ENCODE results near the gene TRAPPC5. TPM values are rescaled to one million over a fixed set of nuclear protein-coding genes. Genes with fewer than 3 reads are reported as not detected.

The TRAPPC5 gene
- polyA plus RNA-seq, 1 donor (not counting 4 experiments of a cell fraction or from before 2014, with no cell fraction given) = 54.8 TPM

GRCh38 chr19:7670150-7670783 lies 10.4 kb upstream of the TRAPPC5 start:
- Histone ChIP-seq H3K4me1 (ENCODE audit: control insufficient read depth, extremely low read depth, insufficient read depth, low read length) (no peaks in the 10 kb centered on the region), H3K79me2 (ENCODE audit: control insufficient read depth, insufficient read depth, low read length) (no peaks in the 10 kb centered on the region), H3K27ac (ENCODE audit: control insufficient read depth, insufficient read depth, low read length) (no peak overlapping the region), H3K27me3 (ENCODE audit: control insufficient read depth, extremely low read depth, insufficient read depth, low read length) (peaks cover 23% of the 10 kb centered on the region), H3K9me3 (ENCODE audit: control insufficient read depth, low read depth, low read length) (no peaks in the 10 kb centered on the region), H3K9ac (ENCODE audit: control insufficient read depth, extremely low read depth, insufficient read depth, low read length) (no peak overlapping the region), H2AFZ (ENCODE audit: control insufficient read depth, low read length) (no peak overlapping the region), H3K36me3 (ENCODE audit: control insufficient read depth in 2 of 2, extremely low read depth in 1 of 2, insufficient read depth in 2 of 2, low read length in 2 of 2) (no peaks in the 10 kb centered on the region), H4K20me1 (ENCODE audit: control insufficient read depth, extremely low read depth, insufficient read depth, low read length) (no peaks in the 10 kb centered on the region), H3K4me3 (ENCODE audit: control insufficient read depth in 2 of 3, extremely low read depth in 1 of 3, insufficient read depth in 2 of 3, low read depth in 1 of 3, low read length in 3 of 3) (no peak overlapping the region), H3K9me1 (ENCODE audit: control insufficient read depth, extremely low read depth, insufficient read depth, low read length) (no peaks in the 10 kb centered on the region), H3K4me2 (ENCODE audit: control insufficient read depth, extremely low read depth, insufficient read depth, low read depth, low read length) (no peak overlapping the region)
- dilution Hi-C loops (cut with MboI; ENCODE audit: extremely low pct_ligation_motif_present, low sequenced_read_pairs) = no loop called here
- no peak for FAIRE-seq
- no peak for TF ChIP-seq EZH2 (IDR thresholded peaks at IDR 0.05; ENCODE audit: low read length)
- TF ChIP-seq, protein P1, sequence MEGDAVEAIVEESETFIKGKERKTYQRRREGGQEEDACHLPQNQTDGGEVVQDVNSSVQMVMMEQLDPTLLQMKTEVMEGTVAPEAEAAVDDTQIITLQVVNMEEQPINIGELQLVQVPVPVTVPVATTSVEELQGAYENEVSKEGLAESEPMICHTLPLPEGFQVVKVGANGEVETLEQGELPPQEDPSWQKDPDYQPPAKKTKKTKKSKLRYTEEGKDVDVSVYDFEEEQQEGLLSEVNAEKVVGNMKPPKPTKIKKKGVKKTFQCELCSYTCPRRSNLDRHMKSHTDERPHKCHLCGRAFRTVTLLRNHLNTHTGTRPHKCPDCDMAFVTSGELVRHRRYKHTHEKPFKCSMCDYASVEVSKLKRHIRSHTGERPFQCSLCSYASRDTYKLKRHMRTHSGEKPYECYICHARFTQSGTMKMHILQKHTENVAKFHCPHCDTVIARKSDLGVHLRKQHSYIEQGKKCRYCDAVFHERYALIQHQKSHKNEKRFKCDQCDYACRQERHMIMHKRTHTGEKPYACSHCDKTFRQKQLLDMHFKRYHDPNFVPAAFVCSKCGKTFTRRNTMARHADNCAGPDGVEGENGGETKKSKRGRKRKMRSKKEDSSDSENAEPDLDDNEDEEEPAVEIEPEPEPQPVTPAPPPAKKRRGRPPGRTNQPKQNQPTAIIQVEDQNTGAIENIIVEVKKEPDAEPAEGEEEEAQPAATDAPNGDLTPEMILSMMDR (optimal IDR thresholded peaks at IDR 0.05 in 1 of 3, IDR thresholded peaks at IDR 0.05 in 1 of 3, conservative IDR thresholded peaks at IDR 0.05 in 1 of 3; ENCODE audit: extremely low read depth in 1 of 3, insufficient read depth in 2 of 3, low read length in 3 of 3) = no peak
- no peak for DNase-seq (ENCODE audit: low read depth, low spot score)

- no peak for DNase-seq (ENCODE audit: low read depth, low spot score)
- Histone ChIP-seq H3K27ac (ENCODE audit: control insufficient read depth, insufficient read depth, low read length) (no peak overlapping the region), H4K20me1 (ENCODE audit: control insufficient read depth, extremely low read depth, insufficient read depth, low read length) (no peaks in the 10 kb centered on the region), H3K27me3 (ENCODE audit: control insufficient read depth, extremely low read depth, insufficient read depth, low read length) (peaks cover 23% of the 10 kb centered on the region), H3K9me1 (ENCODE audit: control insufficient read depth, extremely low read depth, insufficient read depth, low read length) (no peaks in the 10 kb centered on the region), H3K4me3 (ENCODE audit: control insufficient read depth in 2 of 3, extremely low read depth in 1 of 3, insufficient read depth in 2 of 3, low read depth in 1 of 3, low read length in 3 of 3) (no peak overlapping the region), H3K9me3 (ENCODE audit: control insufficient read depth, low read depth, low read length) (no peaks in the 10 kb centered on the region), H3K79me2 (ENCODE audit: control insufficient read depth, insufficient read depth, low read length) (no peaks in the 10 kb centered on the region), H3K4me1 (ENCODE audit: control insufficient read depth, extremely low read depth, insufficient read depth, low read length) (no peaks in the 10 kb centered on the region), H3K9ac (ENCODE audit: control insufficient read depth, extremely low read depth, insufficient read depth, low read length) (no peak overlapping the region), H3K4me2 (ENCODE audit: control insufficient read depth, extremely low read depth, insufficient read depth, low read depth, low read length) (no peak overlapping the region), H3K36me3 (ENCODE audit: control insufficient read depth in 2 of 2, extremely low read depth in 1 of 2, insufficient read depth in 2 of 2, low read length in 2 of 2) (no peaks in the 10 kb centered on the region), H2AFZ (ENCODE audit: control insufficient read depth, low read length) (no peak overlapping the region)
- dilution Hi-C loops (cut with MboI; ENCODE audit: extremely low pct_ligation_motif_present, low sequenced_read_pairs) = no loop called here
- no peak for FAIRE-seq
- no peak for TF ChIP-seq EZH2 (IDR thresholded peaks at IDR 0.05; ENCODE audit: low read length)
- TF ChIP-seq, protein P1 (optimal IDR thresholded peaks at IDR 0.05 in 1 of 3, IDR thresholded peaks at IDR 0.05 in 1 of 3, conservative IDR thresholded peaks at IDR 0.05 in 1 of 3; ENCODE audit: extremely low read depth in 1 of 3, insufficient read depth in 2 of 3, low read length in 3 of 3) = no peak
Observed at GRCh38 chr19:7670790-7671189, 9.8 kb upstream of the TRAPPC5 start.

Measured in keratinocyte (primary cell).